Non-pigmented ciliary epithelial cell (primary cell): ENCODE measurements around the gene GYS1.
"Not testable (repeated sequence)": the region's sequence is repeated elsewhere in the genome, so short reads cannot be mapped to it uniquely, and the experiment has no call there.

Source experiments
- DNase-seq: peaks from one replicate; pipeline ENCODE4 v3.0.0-alpha.2; 2010; ENCODE audit warnings: low read depth

The GYS1 gene

GRCh38 chr19:48993175-48994034 lies at the start of gene GYS1, which contains the start of gene RUVBL2:
TSS of gene GYS1 (minus strand) at chr19:48993309. CDS start at chr19:48993112, 197 bp downstream.
TSS of gene RUVBL2 (plus strand) at chr19:48993887. CDS start at chr19:48993912, 25 bp downstream.
- DNase-seq: peak; percentile 97

- DNase-seq: not testable (repeated sequence)
Measured at GRCh38 chr19:49042666-49043065, 49.6 kb upstream of the GYS1 start.

- DNase-seq: no peak
Measured at GRCh38 chr19:49042177-49042576, 49.1 kb upstream of the GYS1 start.

- DNase-seq: not testable (repeated sequence)
Measured at GRCh38 chr19:49039736-49040135, 46.6 kb upstream of the GYS1 start.

GRCh38 chr19:49038557-49039276 lies 45.6 kb upstream of the GYS1 start:
- DNase-seq: not testable (repeated sequence)

- not testable (repeated sequence) for DNase-seq
Measured at GRCh38 chr19:49038111-49038510, 45.0 kb upstream of the GYS1 start.

- not testable (repeated sequence) for DNase-seq
Measured at GRCh38 chr19:49036815-49037214, 43.7 kb upstream of the GYS1 start, which contains the start of gene CGB1. TSS of gene CGB1 (minus strand) at chr19:49036895. CDS start at chr19:49036711, 184 bp downstream.

- DNase-seq: not testable (repeated sequence)
Measured at GRCh38 chr19:49031642-49032301, 38.7 kb upstream of the GYS1 start, which contains the start of gene CGB2. TSS of gene CGB2 (plus strand) at chr19:49031890. CDS start at chr19:49032096, 206 bp downstream.

- not testable (repeated sequence) for DNase-seq
Measured at GRCh38 chr19:49030323-49030722, 37.2 kb upstream of the GYS1 start.

- not testable (repeated sequence) for DNase-seq
Measured at GRCh38 chr19:49029749-49030148, 36.6 kb upstream of the GYS1 start.

- not testable (repeated sequence) for DNase-seq
Measured at GRCh38 chr19:49028686-49029085, 35.6 kb upstream of the GYS1 start.

GRCh38 chr19:49025599-49025998 lies 32.5 kb upstream of the GYS1 start:
- DNase-seq: not testable (repeated sequence)

- not testable (repeated sequence) for DNase-seq
Measured at GRCh38 chr19:49025088-49025487, 32.0 kb upstream of the GYS1 start.

GRCh38 chr19:49024233-49024632 lies 31.1 kb upstream of the GYS1 start, which contains the start of gene CGB3:
TSS of gene CGB3 (minus strand) at chr19:49024333. CDS start at chr19:49023971, 362 bp downstream.
- DNase-seq: not testable (repeated sequence)

GRCh38 chr19:49022116-49022515 lies 29.0 kb upstream of the GYS1 start:
- DNase-seq: no peak

GRCh38 chr19:49020931-49021895 lies 28.1 kb upstream of the GYS1 start:
- no peak for DNase-seq

GRCh38 chr19:49020342-49020741 lies 27.2 kb upstream of the GYS1 start:
- no peak for DNase-seq

GRCh38 chr19:49019242-49019932 lies 26.3 kb upstream of the GYS1 start:
- DNase-seq: no peak

- DNase-seq: not testable (repeated sequence)
Measured at GRCh38 chr19:49018388-49019241, 25.5 kb upstream of the GYS1 start.
